Measurements from ENCODE around the gene ERCC6L2. TPM values are rescaled to one million over a fixed set of nuclear protein-coding genes. Genes with fewer than 3 reads are reported as not detected.

Gene ERCC6L2
- total RNA-seq, 1 experiment from 2014 or later = 39.7 TPM

- Histone ChIP-seq H3K27ac (ENCODE audit: low read length) (no peak overlapping the region), H3K9me3 (ENCODE audit: control insufficient read depth, insufficient read depth, low read depth, low read length) (no peaks in the 10 kb centered on the region), H3K4me3 (ENCODE audit: low read depth in 2 of 2, low read length in 2 of 2) (no peak overlapping the region), H3K27me3 (ENCODE audit: control insufficient read depth, insufficient read depth, low read length) (no peaks in the 10 kb centered on the region), H3K36me3 (ENCODE audit: control insufficient read depth, insufficient read depth, low read length) (no peaks in the 10 kb centered on the region), H3K4me1 (ENCODE audit: control insufficient read depth, insufficient read depth, low read length) (no peaks in the 10 kb centered on the region)
- CTCF ChIA-PET = no interaction called here
- POLR2A ChIA-PET = interaction anchor here (0.7 kb wide), 1 partner anchor 25 kb away, joined by 4 read pairs; no protein-coding TSS in a partner anchor
- TF ChIP-seq SIN3A (IDR thresholded peaks at IDR 0.05; ENCODE audit: borderline replicate concordance, insufficient read depth, low read depth, low read length) = no peak
- TF ChIP-seq TCF7L2 (IDR thresholded peaks at IDR 0.05; ENCODE audit: low read depth, low read length) = no peak
- in situ Hi-C loops (cut with HindIII; ENCODE audit: low pct_unique_long_range_greater_than_20kb, low sequenced_read_pairs) (no loop called here), intact Hi-C loops (cut with micrococcal nuclease; ENCODE audit: unreplicated experiment) (no loop called here)
- DNase-seq (ENCODE audit: low read depth, low spot score) = no peak
- no peak for ATAC-seq
- BruUV-seq (replicated peaks) = no TSS peak
These were observed 35.4 kb upstream of the ERCC6L2 start for GRCh38 chr9:95840074-95840473.

GRCh38 chr9:95841377-95841776 is 34.1 kb upstream of the ERCC6L2 start:
- intact Hi-C loops (cut with micrococcal nuclease; ENCODE audit: unreplicated experiment) = no loop called here
- TF ChIP-seq, protein P1, sequence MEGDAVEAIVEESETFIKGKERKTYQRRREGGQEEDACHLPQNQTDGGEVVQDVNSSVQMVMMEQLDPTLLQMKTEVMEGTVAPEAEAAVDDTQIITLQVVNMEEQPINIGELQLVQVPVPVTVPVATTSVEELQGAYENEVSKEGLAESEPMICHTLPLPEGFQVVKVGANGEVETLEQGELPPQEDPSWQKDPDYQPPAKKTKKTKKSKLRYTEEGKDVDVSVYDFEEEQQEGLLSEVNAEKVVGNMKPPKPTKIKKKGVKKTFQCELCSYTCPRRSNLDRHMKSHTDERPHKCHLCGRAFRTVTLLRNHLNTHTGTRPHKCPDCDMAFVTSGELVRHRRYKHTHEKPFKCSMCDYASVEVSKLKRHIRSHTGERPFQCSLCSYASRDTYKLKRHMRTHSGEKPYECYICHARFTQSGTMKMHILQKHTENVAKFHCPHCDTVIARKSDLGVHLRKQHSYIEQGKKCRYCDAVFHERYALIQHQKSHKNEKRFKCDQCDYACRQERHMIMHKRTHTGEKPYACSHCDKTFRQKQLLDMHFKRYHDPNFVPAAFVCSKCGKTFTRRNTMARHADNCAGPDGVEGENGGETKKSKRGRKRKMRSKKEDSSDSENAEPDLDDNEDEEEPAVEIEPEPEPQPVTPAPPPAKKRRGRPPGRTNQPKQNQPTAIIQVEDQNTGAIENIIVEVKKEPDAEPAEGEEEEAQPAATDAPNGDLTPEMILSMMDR (IDR thresholded peaks at IDR 0.05) = no peak
- TF ChIP-seq TCF7L2 (IDR thresholded peaks at IDR 0.05; ENCODE audit: low read depth, low read length) (no peak), SIN3A (IDR thresholded peaks at IDR 0.05; ENCODE audit: borderline replicate concordance, insufficient read depth, low read depth, low read length) (no peak), POLR2AphosphoS5 (IDR thresholded peaks at IDR 0.05; ENCODE audit: low read depth, low read length) (no peak)
- TF ChIP-seq, protein P2, sequence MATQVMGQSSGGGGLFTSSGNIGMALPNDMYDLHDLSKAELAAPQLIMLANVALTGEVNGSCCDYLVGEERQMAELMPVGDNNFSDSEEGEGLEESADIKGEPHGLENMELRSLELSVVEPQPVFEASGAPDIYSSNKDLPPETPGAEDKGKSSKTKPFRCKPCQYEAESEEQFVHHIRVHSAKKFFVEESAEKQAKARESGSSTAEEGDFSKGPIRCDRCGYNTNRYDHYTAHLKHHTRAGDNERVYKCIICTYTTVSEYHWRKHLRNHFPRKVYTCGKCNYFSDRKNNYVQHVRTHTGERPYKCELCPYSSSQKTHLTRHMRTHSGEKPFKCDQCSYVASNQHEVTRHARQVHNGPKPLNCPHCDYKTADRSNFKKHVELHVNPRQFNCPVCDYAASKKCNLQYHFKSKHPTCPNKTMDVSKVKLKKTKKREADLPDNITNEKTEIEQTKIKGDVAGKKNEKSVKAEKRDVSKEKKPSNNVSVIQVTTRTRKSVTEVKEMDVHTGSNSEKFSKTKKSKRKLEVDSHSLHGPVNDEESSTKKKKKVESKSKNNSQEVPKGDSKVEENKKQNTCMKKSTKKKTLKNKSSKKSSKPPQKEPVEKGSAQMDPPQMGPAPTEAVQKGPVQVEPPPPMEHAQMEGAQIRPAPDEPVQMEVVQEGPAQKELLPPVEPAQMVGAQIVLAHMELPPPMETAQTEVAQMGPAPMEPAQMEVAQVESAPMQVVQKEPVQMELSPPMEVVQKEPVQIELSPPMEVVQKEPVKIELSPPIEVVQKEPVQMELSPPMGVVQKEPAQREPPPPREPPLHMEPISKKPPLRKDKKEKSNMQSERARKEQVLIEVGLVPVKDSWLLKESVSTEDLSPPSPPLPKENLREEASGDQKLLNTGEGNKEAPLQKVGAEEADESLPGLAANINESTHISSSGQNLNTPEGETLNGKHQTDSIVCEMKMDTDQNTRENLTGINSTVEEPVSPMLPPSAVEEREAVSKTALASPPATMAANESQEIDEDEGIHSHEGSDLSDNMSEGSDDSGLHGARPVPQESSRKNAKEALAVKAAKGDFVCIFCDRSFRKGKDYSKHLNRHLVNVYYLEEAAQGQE (IDR thresholded peaks at IDR 0.05; ENCODE audit: insufficient read depth in 1 of 2, low read depth in 2 of 2, low read length in 1 of 2) = no peak
- ChIA-PET POLR2A (no interaction called here), CTCF (no interaction called here)
- no peak for ATAC-seq
- DNase-seq (ENCODE audit: low read depth, low spot score) = no peak
- Histone ChIP-seq H3K4me3 (ENCODE audit: low read depth in 2 of 2, low read length in 2 of 2) (no peak overlapping the region), H3K27ac (ENCODE audit: low read length) (no peak overlapping the region), H3K4me1 (ENCODE audit: control insufficient read depth, insufficient read depth, low read length) (no peaks in the 10 kb centered on the region), H3K36me3 (ENCODE audit: control insufficient read depth, insufficient read depth, low read length) (no peaks in the 10 kb centered on the region), H3K9me3 (ENCODE audit: control insufficient read depth, insufficient read depth, low read depth, low read length) (no peaks in the 10 kb centered on the region), H3K27me3 (ENCODE audit: control insufficient read depth, insufficient read depth, low read length) (no peaks in the 10 kb centered on the region)
- in situ Hi-C loops (cut with HindIII; ENCODE audit: low pct_unique_long_range_greater_than_20kb, low sequenced_read_pairs) = no loop called here
- BruUV-seq (replicated peaks) = no TSS peak

GRCh38 chr9:95845751-95846150 is 29.7 kb upstream of the ERCC6L2 start:
- no TSS peak for BruUV-seq (replicated peaks)
- ChIA-PET POLR2A (no interaction called here), CTCF (no interaction called here)
- no peaks in the 10 kb centered on the region for H3K27me3 ChIP-seq (ENCODE audit: control insufficient read depth, insufficient read depth, low read length)
- no peak overlapping the region for H3K27ac ChIP-seq (ENCODE audit: low read length)
- no peaks in the 10 kb centered on the region for H3K36me3 ChIP-seq (ENCODE audit: control insufficient read depth, insufficient read depth, low read length)
- no peak for DNase-seq (ENCODE audit: low read depth, low spot score)
- H3K4me3 ChIP-seq (ENCODE audit: low read depth in 2 of 2, low read length in 2 of 2) = no peak overlapping the region
- H3K9me3 ChIP-seq (ENCODE audit: control insufficient read depth, insufficient read depth, low read depth, low read length) = no peaks in the 10 kb centered on the region
- in situ Hi-C loops (cut with HindIII; ENCODE audit: low pct_unique_long_range_greater_than_20kb, low sequenced_read_pairs) (no loop called here), intact Hi-C loops (cut with micrococcal nuclease; ENCODE audit: unreplicated experiment) (no loop called here)
- no peak for TF ChIP-seq POLR2AphosphoS5 (IDR thresholded peaks at IDR 0.05; ENCODE audit: low read depth, low read length)
- no peak for TF ChIP-seq SIN3A (IDR thresholded peaks at IDR 0.05; ENCODE audit: borderline replicate concordance, insufficient read depth, low read depth, low read length)
- TF ChIP-seq, protein P1 (IDR thresholded peaks at IDR 0.05) = no peak
- TF ChIP-seq, protein P2 (IDR thresholded peaks at IDR 0.05; ENCODE audit: insufficient read depth in 1 of 2, low read depth in 2 of 2, low read length in 1 of 2) = no peak
- no peak for TF ChIP-seq TCF7L2 (IDR thresholded peaks at IDR 0.05; ENCODE audit: low read depth, low read length)
- ATAC-seq = no peak
- H3K4me1 ChIP-seq (ENCODE audit: control insufficient read depth, insufficient read depth, low read length) = no peaks in the 10 kb centered on the region
